Measurements from ENCODE around the gene SUSD3.

SUSD3 gene

DNA sequence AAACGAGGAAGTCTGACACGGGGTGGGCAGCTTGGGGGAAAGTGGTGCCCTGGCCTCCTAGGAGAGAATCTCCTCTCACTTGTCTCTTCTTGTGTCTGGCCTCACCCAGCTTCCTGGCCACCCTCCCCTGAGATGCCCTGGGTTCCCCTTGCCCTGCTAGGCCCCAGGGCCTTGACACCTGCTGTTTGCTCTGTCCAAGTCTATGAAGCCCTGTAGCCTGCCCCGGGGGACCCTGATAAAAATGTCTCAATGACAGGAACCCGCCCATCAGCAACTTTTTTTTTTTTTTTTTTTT is 35.0 kb upstream of the SUSD3 start:
- Histone ChIP-seq H3K36me3 (ENCODE audit: control insufficient read depth, low read length) (no peaks in the 10 kb centered on the region; the same call in 1 of the 2 replicates), H3K79me2 (ENCODE audit: control insufficient read depth, low read length) (no peaks in the 10 kb centered on the region), H3K4me1 (ENCODE audit: control insufficient read depth, low read length) (peaks cover 12% of the 10 kb centered on the region), H3K9me3 (ENCODE audit: control insufficient read depth, insufficient read depth, low read length) (no peaks in the 10 kb centered on the region), H3K27me3 (ENCODE audit: control insufficient read depth, low read length) (no peaks in the 10 kb centered on the region), H3K27ac (ENCODE audit: low read depth, low read length) (no peak overlapping the region), H3K4me3 (ENCODE audit: low read length) (no peak overlapping the region), H3K4me2 (ENCODE audit: low read length) (no peak overlapping the region), H4K20me1 (ENCODE audit: control insufficient read depth, insufficient read depth, low read depth, low read length) (no peaks in the 10 kb centered on the region), H3F3A (ENCODE audit: control insufficient read depth, insufficient read depth) (no peaks in the 10 kb centered on the region), H3K9me2 (replicated peaks; ENCODE audit: control insufficient read depth, low read length) (no peaks in the 10 kb centered on the region)
- TF ChIP-seq, protein P1, sequence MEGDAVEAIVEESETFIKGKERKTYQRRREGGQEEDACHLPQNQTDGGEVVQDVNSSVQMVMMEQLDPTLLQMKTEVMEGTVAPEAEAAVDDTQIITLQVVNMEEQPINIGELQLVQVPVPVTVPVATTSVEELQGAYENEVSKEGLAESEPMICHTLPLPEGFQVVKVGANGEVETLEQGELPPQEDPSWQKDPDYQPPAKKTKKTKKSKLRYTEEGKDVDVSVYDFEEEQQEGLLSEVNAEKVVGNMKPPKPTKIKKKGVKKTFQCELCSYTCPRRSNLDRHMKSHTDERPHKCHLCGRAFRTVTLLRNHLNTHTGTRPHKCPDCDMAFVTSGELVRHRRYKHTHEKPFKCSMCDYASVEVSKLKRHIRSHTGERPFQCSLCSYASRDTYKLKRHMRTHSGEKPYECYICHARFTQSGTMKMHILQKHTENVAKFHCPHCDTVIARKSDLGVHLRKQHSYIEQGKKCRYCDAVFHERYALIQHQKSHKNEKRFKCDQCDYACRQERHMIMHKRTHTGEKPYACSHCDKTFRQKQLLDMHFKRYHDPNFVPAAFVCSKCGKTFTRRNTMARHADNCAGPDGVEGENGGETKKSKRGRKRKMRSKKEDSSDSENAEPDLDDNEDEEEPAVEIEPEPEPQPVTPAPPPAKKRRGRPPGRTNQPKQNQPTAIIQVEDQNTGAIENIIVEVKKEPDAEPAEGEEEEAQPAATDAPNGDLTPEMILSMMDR (IDR thresholded peaks at IDR 0.05; ENCODE audit: low read depth, low read length, poor library complexity, severe bottlenecking) = no peak
- no peak for TF ChIP-seq EZH2phosphoT487 (IDR thresholded peaks at IDR 0.05; ENCODE audit: borderline replicate concordance, low read length)

DNA sequence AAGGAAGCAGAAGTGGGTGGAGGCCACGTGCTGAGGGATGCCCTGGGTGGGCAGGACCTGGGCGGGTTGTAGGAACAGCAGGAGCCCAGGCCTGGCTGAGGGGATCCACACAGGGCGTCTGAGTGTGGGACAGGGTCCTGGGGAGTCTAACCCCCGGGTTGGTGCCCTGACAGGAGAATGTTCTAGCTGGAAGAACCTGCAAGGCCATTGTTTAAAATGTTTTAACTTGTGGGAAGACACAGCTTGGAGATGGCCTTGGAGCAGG is 33.9 kb upstream of the SUSD3 start:
- H4K20me1 ChIP-seq (ENCODE audit: control insufficient read depth, insufficient read depth, low read depth, low read length) = no peaks in the 10 kb centered on the region
- no peaks in the 10 kb centered on the region; the same call in 1 of the 2 replicates for H3K36me3 ChIP-seq (ENCODE audit: control insufficient read depth, low read length)
- no peaks in the 10 kb centered on the region for H3F3A ChIP-seq (ENCODE audit: control insufficient read depth, insufficient read depth)
- H3K79me2 ChIP-seq (ENCODE audit: control insufficient read depth, low read length) = no peaks in the 10 kb centered on the region
- no peaks in the 10 kb centered on the region for H3K9me2 ChIP-seq (replicated peaks; ENCODE audit: control insufficient read depth, low read length)
- H3K27me3 ChIP-seq (ENCODE audit: control insufficient read depth, low read length) = no peaks in the 10 kb centered on the region
- H3K4me3 ChIP-seq (ENCODE audit: low read length) = no peak overlapping the region
- no peak overlapping the region for H3K4me2 ChIP-seq (ENCODE audit: low read length)
- TF ChIP-seq, protein P1 (IDR thresholded peaks at IDR 0.05; ENCODE audit: low read depth, low read length, poor library complexity, severe bottlenecking) = no peak
- TF ChIP-seq EZH2phosphoT487 (IDR thresholded peaks at IDR 0.05; ENCODE audit: borderline replicate concordance, low read length) = no peak
- peaks cover 16% of the 10 kb centered on the region for H3K4me1 ChIP-seq (ENCODE audit: control insufficient read depth, low read length)
- no peak overlapping the region for H3K27ac ChIP-seq (ENCODE audit: low read depth, low read length)
- no peaks in the 10 kb centered on the region for H3K9me3 ChIP-seq (ENCODE audit: control insufficient read depth, insufficient read depth, low read length)

DNA sequence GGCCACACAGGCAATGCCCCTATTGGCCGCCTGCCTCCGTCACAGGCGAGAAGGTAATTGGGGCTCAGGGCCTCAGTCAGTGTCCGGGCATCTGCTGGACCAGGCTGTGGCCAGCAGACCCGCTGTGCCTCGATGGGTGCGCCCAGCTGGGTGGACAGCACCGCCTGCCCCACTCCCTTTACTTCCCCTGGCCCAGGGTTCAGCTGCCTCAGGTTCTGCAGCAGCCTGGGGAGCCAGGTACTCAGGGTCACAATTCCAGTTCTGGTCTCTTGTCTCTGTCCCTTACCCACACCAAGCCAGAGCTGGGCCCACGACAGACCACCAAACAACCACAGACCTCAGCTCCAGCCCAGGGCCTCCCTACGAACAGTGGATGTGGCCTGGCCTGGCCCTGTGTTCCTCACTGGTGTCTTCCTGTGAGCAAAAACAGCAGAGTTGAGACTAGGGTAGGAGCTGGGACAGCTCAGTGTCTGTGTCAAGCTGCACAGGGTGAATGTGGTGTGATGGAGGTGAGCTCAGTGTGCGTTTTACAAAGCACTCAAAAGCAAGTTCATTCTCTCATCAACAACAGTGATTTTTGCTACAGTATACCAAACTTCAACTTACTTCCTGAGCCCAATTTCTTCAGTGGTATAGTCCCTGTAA is 33.4 kb upstream of the SUSD3 start:
- Histone ChIP-seq H3K36me3 (ENCODE audit: control insufficient read depth, low read length) (no peaks in the 10 kb centered on the region; the same call in 1 of the 2 replicates), H4K20me1 (ENCODE audit: control insufficient read depth, insufficient read depth, low read depth, low read length) (no peaks in the 10 kb centered on the region)

More for the DNA sequence above, 33.4 kb upstream of the SUSD3 start:
- Histone ChIP-seq H3F3A (ENCODE audit: control insufficient read depth, insufficient read depth) (no peaks in the 10 kb centered on the region), H3K4me1 (ENCODE audit: control insufficient read depth, low read length) (peaks cover 16% of the 10 kb centered on the region), H3K79me2 (ENCODE audit: control insufficient read depth, low read length) (no peaks in the 10 kb centered on the region), H3K9me2 (replicated peaks; ENCODE audit: control insufficient read depth, low read length) (no peaks in the 10 kb centered on the region), H3K4me3 (ENCODE audit: low read length) (no peak overlapping the region), H3K27ac (ENCODE audit: low read depth, low read length) (no peak overlapping the region), H3K27me3 (ENCODE audit: control insufficient read depth, low read length) (no peaks in the 10 kb centered on the region), H3K4me2 (ENCODE audit: low read length) (no peak overlapping the region), H3K9me3 (ENCODE audit: control insufficient read depth, insufficient read depth, low read length) (no peaks in the 10 kb centered on the region)
- TF ChIP-seq EZH2phosphoT487 (IDR thresholded peaks at IDR 0.05; ENCODE audit: borderline replicate concordance, low read length) = no peak
- TF ChIP-seq, protein P1 (IDR thresholded peaks at IDR 0.05; ENCODE audit: low read depth, low read length, poor library complexity, severe bottlenecking) = no peak
